Liver (tissue), 9 donors: ENCODE data around the gene KNTC1. TPM values are rescaled to one million over a fixed set of nuclear protein-coding genes. Genes with fewer than 3 reads are reported as not detected.

ENCODE experiments used
- DNase-seq: peaks from one replicate; pipeline ENCODE4 v3.0.0-alpha.2; 2017; ENCODE audit warnings: low spot score
- H3K27ac ChIP-seq, 2 donors: one replicate each; pipeline ENCODE4 v1.7.0; 2013; ENCODE audit warnings: inconsistent platforms in 2 of 2, low read length in 2 of 2, control low read depth in 1 of 2, low read depth in 1 of 2, mild to moderate bottlenecking in 1 of 2
- H3K27me3 ChIP-seq, 4 donors: one replicate each; pipeline versions ENCODE4 v1.6.1 to v1.7.0; 2013; ENCODE audit warnings: low read length in 3 of 4, inconsistent platforms in 1 of 4, mild to moderate bottlenecking in 1 of 4, moderate library complexity in 1 of 4; ENCODE audit not compliant: control insufficient read depth in 4 of 4, insufficient read depth in 4 of 4
- H3K36me3 ChIP-seq, 4 donors: one replicate each; pipeline versions ENCODE4 v1.6.1 to v1.7.0; 2013; ENCODE audit warnings: low read length in 3 of 4, mild to moderate bottlenecking in 3 of 4, low read depth in 1 of 4, moderate library complexity in 1 of 4; ENCODE audit not compliant: control insufficient read depth in 4 of 4, insufficient read depth in 3 of 4
- H3K4me1 ChIP-seq, 4 donors: one replicate each; pipeline versions ENCODE4 v1.6.1 to v1.7.0; 2013; ENCODE audit warnings: low read length in 3 of 4, mild to moderate bottlenecking in 3 of 4, moderate library complexity in 1 of 4; ENCODE audit not compliant: control insufficient read depth in 4 of 4, insufficient read depth in 4 of 4
- H3K4me3 ChIP-seq, 3 donors: one replicate each; pipeline versions ENCODE4 v1.6.1 to v1.7.0; 2013; ENCODE audit warnings: low read length in 3 of 3, control low read depth in 1 of 3, low read depth in 1 of 3, mild to moderate bottlenecking in 1 of 3
- H3K9ac ChIP-seq, 2 donors: one replicate each; pipeline ENCODE4 v1.7.0; 2013; ENCODE audit warnings: low read length in 2 of 2, mild to moderate bottlenecking in 2 of 2, moderate library complexity in 2 of 2, control low read depth in 1 of 2, low read depth in 1 of 2
- H3K9me3 ChIP-seq, 4 donors: one replicate each; pipeline versions ENCODE4 v1.6.1 to v1.7.0; 2013; ENCODE audit warnings: low read length in 3 of 4; ENCODE audit not compliant: control insufficient read depth in 4 of 4
- CTCF ChIP-seq: fragments of 150-350 bp; IDR thresholded peaks from 2 replicates; pipeline ENCODE4 v1.5.1; 2017; ENCODE audit warnings: improper control_type of control experiment, low read depth, low read length; ENCODE audit not compliant: missing input control
- EGR1 ChIP-seq, 2 donors: IDR thresholded peaks; 2 replicates each; pipeline ENCODE4 v1.6.1; 2016 to 2018; ENCODE audit warnings: antibody characterized with exemption in 2 of 2, low read depth in 2 of 2
- FOXA1 ChIP-seq: IDR thresholded peaks from 2 replicates; pipeline ENCODE4 v1.6.1; 2016; ENCODE audit warnings: antibody characterized with exemption
- FOXA2 ChIP-seq: IDR thresholded peaks from 2 replicates; pipeline ENCODE4 v1.6.1; 2016; ENCODE audit warnings: antibody characterized with exemption
- GABPA ChIP-seq, 2 donors: IDR thresholded peaks in 1 of 2; conservative IDR thresholded peaks in 1 of 2; 2 replicates each; pipeline ENCODE4 v1.6.1; 2016; ENCODE audit warnings: antibody characterized with exemption in 2 of 2, mild to moderate bottlenecking in 1 of 2, moderate library complexity in 1 of 2
- HNF4A ChIP-seq, 2 donors: conservative IDR thresholded peaks; 2 replicates each; pipeline ENCODE4 v1.6.1; 2016; ENCODE audit warnings: antibody characterized with exemption in 2 of 2, mild to moderate bottlenecking in 2 of 2
- HNF4G ChIP-seq: IDR thresholded peaks from 2 replicates; pipeline ENCODE4 v1.6.1; 2016; ENCODE audit warnings: antibody characterized with exemption
- JUND ChIP-seq, 2 donors: IDR thresholded peaks; 2 replicates each; pipeline ENCODE4 v1.6.1; 2016; ENCODE audit warnings: antibody characterized with exemption in 2 of 2
- NR2F2 ChIP-seq: IDR thresholded peaks from 2 replicates; pipeline ENCODE4 v1.6.1; 2016; ENCODE audit warnings: antibody characterized with exemption
- RAD21 ChIP-seq, 2 donors: IDR thresholded peaks; 2 replicates each; pipeline ENCODE4 v1.6.1; 2016; ENCODE audit warnings: antibody characterized with exemption in 2 of 2, mild to moderate bottlenecking in 2 of 2
- REST ChIP-seq: IDR thresholded peaks from 2 replicates; pipeline ENCODE4 v1.6.1; 2016; ENCODE audit warnings: antibody characterized with exemption, mild to moderate bottlenecking
- RXRA ChIP-seq, 2 donors: IDR thresholded peaks; 2 replicates each; pipeline ENCODE4 v1.6.1; 2017 to 2018; ENCODE audit warnings: antibody characterized with exemption in 2 of 2, mild to moderate bottlenecking in 1 of 2
- SP1 ChIP-seq: IDR thresholded peaks from 2 replicates; pipeline ENCODE4 v1.6.1; 2018; ENCODE audit warnings: antibody characterized with exemption, mild to moderate bottlenecking
- TAF1 ChIP-seq: conservative IDR thresholded peaks from 2 replicates; pipeline ENCODE4 v1.6.1; 2016; ENCODE audit warnings: antibody characterized with exemption, mild to moderate bottlenecking
- YY1 ChIP-seq: IDR thresholded peaks from 2 replicates; pipeline ENCODE4 v1.6.1; 2016; ENCODE audit warnings: antibody characterized with exemption, mild to moderate bottlenecking
- ZBTB33 ChIP-seq: IDR thresholded peaks from 2 replicates; pipeline ENCODE4 v1.6.1; 2016; ENCODE audit warnings: antibody characterized with exemption
- WGBS: extraction: QIAGEN DNeasy Blood & Tissue Kit; methylation state at CpG from one replicate; pipeline ENCODE4 v1.1.7; 2013; 5-methylcytosine and 5-hydroxymethylcytosine counted together
- polyA plus RNA-seq, 2 donors: library from polyadenylated mRNA; stranded (reverse) in 1 of 2; unstranded in 1 of 2; fragments of 200-250 nt in 1 of 2; fragments of >200 nt in 1 of 2; fragmentation: Nextera tagmentation in 1 of 2; extraction: Ambion mirVana in 1 of 2; gene quantifications; one replicate each; pipeline versions ENCODE4 v1.2.1 to v1.2.3, GENCODE V29; 2013 to 2015
- total RNA-seq, 2 donors: library from RNA; depleted of rRNA; stranded (reverse); fragments of >200 nt; gene quantifications; one replicate each; pipeline ENCODE4 v1.2.3, GENCODE V29; 2014
- TF ChIP-seq, protein P1 (sequence below): IDR thresholded peaks from 2 replicates; pipeline ENCODE4 v1.6.1; 2016; ENCODE audit warnings: antibody characterized with exemption
- TF ChIP-seq, protein P2 (sequence below): IDR thresholded peaks from 2 replicates; pipeline ENCODE4 v1.6.1; 2016; ENCODE audit warnings: antibody characterized with exemption
- donor health status: healthy.
- donor health status: healthy.
- donor health status: healthy.
- donor health status: healthy.
- donor health status: healthy.

Gene KNTC1
- total and polyA plus RNA-seq, 4 donors, result 1.3 to 34.7 (median 4.0) TPM

DNA sequence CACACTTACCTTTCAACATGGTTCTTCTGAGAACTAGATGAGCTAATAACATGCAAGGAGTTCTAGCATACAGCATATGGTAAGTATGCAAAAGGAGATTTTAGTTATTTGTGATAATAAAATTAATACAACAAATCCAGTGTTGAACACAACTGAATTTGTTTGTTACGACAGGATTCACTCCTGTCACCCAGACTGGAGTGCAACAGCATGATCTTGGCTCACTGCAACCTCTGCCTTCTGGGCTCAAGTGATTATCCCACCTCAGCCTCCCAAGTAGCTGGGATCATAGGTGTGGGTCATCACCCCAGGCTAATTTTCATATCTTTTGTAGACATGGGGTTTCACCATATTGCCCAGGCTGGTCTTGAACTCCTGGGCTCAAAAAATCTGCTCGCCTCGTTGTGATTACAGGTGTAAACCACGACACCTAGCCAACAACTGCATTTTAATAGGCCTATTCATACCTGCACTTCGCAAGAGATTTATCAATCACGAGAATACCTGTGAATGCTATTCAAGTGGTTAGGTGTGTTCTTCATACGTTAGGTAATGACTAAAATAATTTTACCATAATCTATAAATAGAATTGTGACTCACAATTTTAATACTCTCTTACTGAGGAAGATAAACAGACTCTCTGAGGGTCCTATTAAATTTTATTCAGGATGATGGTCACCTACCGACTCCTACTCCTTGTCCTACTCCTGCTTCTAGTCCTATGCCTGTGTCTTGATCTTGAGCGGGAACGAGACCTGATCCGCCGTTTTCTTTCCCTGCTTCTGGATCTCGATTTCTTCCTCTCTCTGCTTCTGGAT, 10.3 kb upstream of the KNTC1 start:
- Histone ChIP-seq H3K9me3 (no peaks in the 10 kb centered on the region), H3K9ac (no peak overlapping the region), H3K4me3 (no peak overlapping the region), H3K27ac (no peak overlapping the region), H3K27me3 (no peaks in the 10 kb centered on the region), H3K36me3 (peaks cover 22 to 93% (median 87%) of the 10 kb centered on the region in 4 donors), H3K4me1 (peaks cover 0 to 1% (median 0%) of the 10 kb centered on the region in 4 donors)
- TF ChIP-seq JUND (IDR thresholded peaks at IDR 0.05), result no peak
- no peak for DNase-seq
- 95% methylated on average over 13 of the region's 13 CpGs for WGBS

DNA sequence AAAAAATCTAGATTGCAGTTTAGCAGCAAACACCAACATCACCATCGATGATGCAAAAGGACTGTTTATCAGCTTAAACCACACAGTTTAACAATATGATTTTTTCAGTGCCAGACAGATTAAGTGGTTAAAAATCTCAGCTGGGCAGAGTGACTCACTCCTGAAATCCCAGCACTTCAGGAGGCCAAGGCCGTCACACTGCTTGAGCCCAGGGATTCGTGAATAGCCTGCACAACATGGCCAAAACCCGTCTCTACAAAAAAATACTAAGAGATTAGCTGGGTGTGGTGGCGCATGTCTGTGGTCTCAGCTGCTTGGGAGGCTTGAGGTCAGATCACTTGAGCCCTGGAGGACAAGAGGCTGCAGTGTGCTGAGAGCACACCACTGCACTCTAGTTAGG, 9.2 kb upstream of the KNTC1 start:
- H3K9me3 ChIP-seq, result no peaks in the 10 kb centered on the region
- H3K36me3 ChIP-seq, result peaks cover 18 to 86% (median 80%) of the 10 kb centered on the region in 4 donors
- WGBS, result 84% methylated on average over 5 of the region's 5 CpGs
- peaks cover 0 to 8% (median 2%) of the 10 kb centered on the region in 4 donors for H3K4me1 ChIP-seq
- no peak overlapping the region for H3K4me3 ChIP-seq
- H3K27ac ChIP-seq, result no peak overlapping the region
- TF ChIP-seq TAF1 (no peak), SP1 (no peak), FOXA2 (no peak), RXRA (IDR thresholded peaks at IDR 0.05) (no peak), HNF4G (no peak), GABPA (IDR thresholded peaks at IDR 0.05 in 1 of 2, conservative IDR thresholded peaks at IDR 0.05 in 1 of 2) (no peak), CTCF (no peak), EGR1 (IDR thresholded peaks at IDR 0.05; ENCODE audit: low read depth in 2 of 2) (no peak), REST (no peak), RAD21 (IDR thresholded peaks at IDR 0.05) (no peak), ZBTB33 (no peak), JUND (IDR thresholded peaks at IDR 0.05) (no peak), YY1 (no peak), HNF4A (conservative IDR thresholded peaks at IDR 0.05) (no peak), FOXA1 (no peak), NR2F2 (no peak)
- TF ChIP-seq, protein P1, sequence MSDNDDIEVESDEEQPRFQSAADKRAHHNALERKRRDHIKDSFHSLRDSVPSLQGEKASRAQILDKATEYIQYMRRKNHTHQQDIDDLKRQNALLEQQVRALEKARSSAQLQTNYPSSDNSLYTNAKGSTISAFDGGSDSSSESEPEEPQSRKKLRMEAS, result no peak
- TF ChIP-seq, protein P2, sequence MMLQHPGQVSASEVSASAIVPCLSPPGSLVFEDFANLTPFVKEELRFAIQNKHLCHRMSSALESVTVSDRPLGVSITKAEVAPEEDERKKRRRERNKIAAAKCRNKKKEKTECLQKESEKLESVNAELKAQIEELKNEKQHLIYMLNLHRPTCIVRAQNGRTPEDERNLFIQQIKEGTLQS, result no peak
- no peaks in the 10 kb centered on the region for H3K27me3 ChIP-seq
- H3K9ac ChIP-seq, result no peak overlapping the region
- no peak for DNase-seq
